Endothelial cell of umbilical vein (primary cell): ENCODE measurements around the gene PLEKHG4. TPM values are rescaled to one million over a fixed set of nuclear protein-coding genes. Genes with fewer than 3 reads are reported as not detected.

Source experiments
- BruUV-seq: library from RNA; stranded (reverse); fragments of 400-500 nt; replicated peaks from 2 replicates; lab custom pipeline; 2021; lab: Mats Ljungman, UMichigan
- CTCF ChIA-PET: fragments of 300-600, 350-600 bp; sonication (Branson Sonifier 250); formaldehyde crosslinking; loops from one replicate; lab custom pipeline; 2021; ENCODE audit warnings: antibody characterized with exemption, inconsistent platforms; lab: Charles Lee
- POLR2A ChIA-PET: fragments of 300-600, 350-600 bp; sonication (Branson Sonifier 250); formaldehyde crosslinking; loops from one replicate; lab custom pipeline; 2021; ENCODE audit warnings: antibody characterized with exemption, inconsistent platforms; lab: Charles Lee
- DNase-seq: peaks from one replicate; pipeline ENCODE4 v3.0.0-alpha.2; 2011; ENCODE audit warnings: low read depth, low spot score
- FAIRE-seq: peaks from 2 replicates; lab custom pipeline; 2011; peaks lifted over from hg19 to GRCh38; lab: Jason Lieb, UNC
- H2AFZ ChIP-seq: 2 replicates; pipeline ENCODE4 v1.6.0; 2012; ENCODE audit warnings: low read depth, low read length, control low read depth, inconsistent platforms
- H3K27ac ChIP-seq: 2 replicates; pipeline ENCODE4 v1.5.1; 2011; ENCODE audit warnings: low read depth, mild to moderate bottlenecking, control low read depth, low read length, moderate library complexity; ENCODE audit not compliant: insufficient read depth
- H3K27me3 ChIP-seq, 2 experiments: 2 replicates each; pipeline versions ENCODE4 v1.6.0 to v1.6.1; 2011; ENCODE audit warnings: low read length in 2 of 2, mixed read lengths in 1 of 2; ENCODE audit not compliant: control insufficient read depth in 2 of 2, insufficient read depth in 2 of 2
- H3K36me3 ChIP-seq, 2 experiments: 2 replicates in 1 of 2; 3 replicates in 1 of 2; pipeline ENCODE4 v1.5.1; 2011; ENCODE audit warnings: low read length in 2 of 2, mild to moderate bottlenecking in 1 of 2, moderate library complexity in 1 of 2; ENCODE audit not compliant: control insufficient read depth in 2 of 2, insufficient read depth in 2 of 2; ENCODE audit errors: extremely low read depth in 1 of 2
- H3K4me1 ChIP-seq: 3 replicates; pipeline ENCODE4 v1.5.1; 2011; ENCODE audit warnings: mild to moderate bottlenecking, low read length; ENCODE audit not compliant: control insufficient read depth, insufficient read depth; ENCODE audit errors: extremely low read depth
- H3K4me2 ChIP-seq: 2 replicates; pipeline ENCODE4 v1.6.1; 2011; ENCODE audit warnings: low read length, control low read depth, mixed read lengths; ENCODE audit not compliant: insufficient read depth
- H3K4me3 ChIP-seq, 3 experiments: fragments of 200-600 bp in 1 of 3; sonication (generic), shearing (Covaris generic) in 1 of 3; replicated peaks in 1 of 3; 2 replicates each; pipeline ENCODE4 v1.5.1; 2011 to 2016; ENCODE audit warnings: control low read depth in 3 of 3, low read length in 3 of 3, mild to moderate bottlenecking in 2 of 3, inconsistent platforms in 1 of 3, low read depth in 1 of 3, moderate library complexity in 1 of 3; ENCODE audit not compliant: insufficient read depth in 1 of 3
- H3K79me2 ChIP-seq: 2 replicates; pipeline ENCODE4 v1.6.0; 2012; ENCODE audit warnings: low read length, inconsistent platforms; ENCODE audit not compliant: control insufficient read depth, insufficient read depth
- H3K9ac ChIP-seq: replicated peaks from 2 replicates; pipeline ENCODE3; 2011; ENCODE audit warnings: low read length, control low read depth; ENCODE audit not compliant: insufficient read depth; ENCODE audit errors: extremely low read depth
- H3K9me1 ChIP-seq: replicated peaks from 3 replicates; pipeline ENCODE4 v1.6.0; 2011; ENCODE audit warnings: mild to moderate bottlenecking, low read length; ENCODE audit not compliant: control insufficient read depth, insufficient read depth; ENCODE audit errors: extremely low read depth
- H3K9me3 ChIP-seq: replicated peaks from 2 replicates; pipeline ENCODE4 v1.5.1; 2012; ENCODE audit warnings: low read length, inconsistent platforms; ENCODE audit not compliant: control insufficient read depth, insufficient read depth
- H4K20me1 ChIP-seq: replicated peaks from 2 replicates; pipeline ENCODE3; 2011; ENCODE audit warnings: mild to moderate bottlenecking, low read length; ENCODE audit not compliant: control insufficient read depth, insufficient read depth; ENCODE audit errors: extremely low read depth
- CTCF ChIP-seq, 2 donors: IDR thresholded peaks; 1 replicate in 1 of 2; 2 replicates in 1 of 2; pipeline ENCODE4 v1.5.1; 2011; ENCODE audit warnings: low read length in 2 of 2, mild to moderate bottlenecking in 2 of 2, moderate library complexity in 2 of 2, control low read depth in 1 of 2, inconsistent platforms in 1 of 2, low read depth in 1 of 2; ENCODE audit not compliant: insufficient read depth in 1 of 2; ENCODE audit errors: extremely low read depth in 1 of 2
- EZH2 ChIP-seq: IDR thresholded peaks from 2 replicates; pipeline ENCODE4 v1.6.1; 2012; ENCODE audit warnings: borderline replicate concordance, low read depth, mild to moderate bottlenecking, moderate library complexity, low read length, inconsistent platforms; ENCODE audit not compliant: severe bottlenecking
- FOS ChIP-seq: IDR thresholded peaks from 2 replicates; pipeline ENCODE4 v1.6.1; 2011; ENCODE audit warnings: mild to moderate bottlenecking, low read length, moderate library complexity, borderline replicate concordance; ENCODE audit not compliant: insufficient read depth
- GATA2 ChIP-seq: IDR thresholded peaks from 2 replicates; pipeline ENCODE4 v1.7.0; 2011; ENCODE audit warnings: low read depth, mild to moderate bottlenecking, moderate library complexity, mixed read lengths, low read length; ENCODE audit not compliant: insufficient read length, insufficient read depth
- JUN ChIP-seq: IDR thresholded peaks from 2 replicates; pipeline ENCODE4 v1.6.1; 2011; ENCODE audit warnings: borderline replicate concordance, low read depth; ENCODE audit not compliant: insufficient read length, insufficient read depth
- MAX ChIP-seq: IDR thresholded peaks from 2 replicates; pipeline ENCODE4 v1.6.1; 2011; ENCODE audit not compliant: insufficient read depth, insufficient read length
- MYC ChIP-seq: IDR thresholded peaks from one replicate; pipeline ENCODE4 v1.6.1; 2011; ENCODE audit warnings: mild to moderate bottlenecking, low read depth, low read length
- POLR2A ChIP-seq: IDR thresholded peaks from 2 replicates; pipeline ENCODE4 v1.6.1; 2012; ENCODE audit warnings: low read depth, mild to moderate bottlenecking, control low read depth, low read length
- POLR2AphosphoS5 ChIP-seq: IDR thresholded peaks from 2 replicates; pipeline ENCODE4 v1.6.1; 2012; ENCODE audit warnings: low read depth, mild to moderate bottlenecking, control low read depth, low read length, moderate library complexity; ENCODE audit not compliant: insufficient read depth
- dilution Hi-C: fragments of 300-500 bp; cut with MboI; formaldehyde crosslinking; loops from one replicate; pipeline ENCODE4 v1.15.0; 2019; ENCODE audit warnings: low sequenced_read_pairs; ENCODE audit not compliant: extremely low pct_ligation_motif_present
- intact Hi-C: fragments of 100-400 bp; cut with micrococcal nuclease; formaldehyde crosslinking; loops from one replicate; pipeline ENCODE4 v1.10.0; 2022
- polyA plus RNA-seq, 4 experiments: library from polyadenylated mRNA; depleted of rRNA in 3 of 4; stranded (reverse) in 3 of 4; unstranded in 1 of 4; fragments of >200 nt; gene quantifications; 2 replicates each; pipeline versions ENCODE4 v1.2.1 to v1.2.3, GENCODE V29; 2011 to 2012; ENCODE audit warnings: missing spikeins in 1 of 4
- total RNA-seq: library from RNA; stranded (reverse); gene quantifications from 2 replicates; pipeline ENCODE4 v1.2.3, GENCODE V29; 2021

The PLEKHG4 gene
- total and polyA plus RNA-seq, 2 donors (not counting 3 experiments of a cell fraction or from before 2014, with no cell fraction given) = 26.6 to 34.8 TPM

- Histone ChIP-seq H3K4me3 (no peak overlapping the region), H3K27ac (no peak overlapping the region), H3K36me3 (no peaks in the 10 kb centered on the region), H3K9ac (no peak overlapping the region), H3K79me2 (no peaks in the 10 kb centered on the region), H2AFZ (no peak overlapping the region), H3K4me1 (no peaks in the 10 kb centered on the region), H4K20me1 (no peaks in the 10 kb centered on the region), H3K4me2 (no peak overlapping the region), H3K27me3 (no peaks in the 10 kb centered on the region), H3K9me1 (no peaks in the 10 kb centered on the region), H3K9me3 (no peaks in the 10 kb centered on the region)
- POLR2A ChIA-PET = interaction anchor here (0.5 kb wide), 1 partner anchor 14 kb away, joined by 5 read pairs; no protein-coding TSS in a partner anchor
- no peak for TF ChIP-seq GATA2
- TF ChIP-seq POLR2A = no peak
- TF ChIP-seq MAX = no peak
- TF ChIP-seq MYC = no peak
- CTCF ChIA-PET = no interaction called here
- FAIRE-seq (no peak), DNase-seq (no peak)
- dilution Hi-C loops = no loop called here
- intact Hi-C loops = no loop called here
- BruUV-seq = no TSS peak
These were observed 19.9 kb downstream of the PLEKHG4 start for GRCh38 chr16:67299269-67299668.

DNA sequence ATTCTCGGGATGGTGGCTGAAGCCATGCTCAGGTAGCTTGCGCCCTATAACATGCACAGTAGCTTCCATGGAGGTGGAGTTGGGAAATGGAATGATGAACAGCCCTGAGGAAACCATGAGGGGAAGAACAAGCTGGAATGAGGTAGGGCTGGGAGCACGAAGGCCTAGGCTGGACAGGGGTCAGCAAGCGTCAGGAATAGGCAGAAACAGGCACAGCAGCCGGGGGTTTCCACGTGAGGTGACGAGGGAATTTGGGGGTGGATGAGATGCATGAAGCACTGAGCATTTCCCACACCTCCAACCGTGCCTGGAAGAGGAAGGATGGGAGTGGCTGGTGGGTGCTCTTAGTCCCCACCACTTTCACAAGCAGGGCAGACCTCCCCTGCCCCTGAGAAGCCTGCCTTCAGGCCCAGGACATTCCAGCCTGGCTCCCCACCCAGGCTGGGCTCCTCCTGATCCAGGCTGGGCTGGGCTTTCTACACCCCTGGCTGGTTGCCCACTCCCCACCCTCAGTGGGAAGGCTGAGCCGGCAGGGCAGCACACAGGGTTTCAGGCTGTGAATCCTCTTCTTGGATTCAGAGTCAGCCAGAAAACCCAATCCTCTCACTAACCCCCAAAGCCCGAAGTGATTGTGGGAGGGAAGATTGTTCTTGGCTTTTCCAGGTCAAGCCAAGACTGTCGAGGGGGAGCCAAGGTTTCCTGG, 21.9 kb downstream of the PLEKHG4 start:
- intact Hi-C loops = no loop called here
- no peaks in the 10 kb centered on the region for H3K79me2 ChIP-seq
- BruUV-seq = no TSS peak

More for the DNA sequence above, 21.9 kb downstream of the PLEKHG4 start:
- no peak for DNase-seq
- Histone ChIP-seq H3K36me3 (no peaks in the 10 kb centered on the region), H3K27me3 (no peaks in the 10 kb centered on the region), H3K9me3 (no peaks in the 10 kb centered on the region), H3K27ac (no peak overlapping the region), H2AFZ (no peak overlapping the region), H3K4me2 (no peak overlapping the region), H3K4me3 (no peak overlapping the region), H3K9ac (no peak overlapping the region), H3K4me1 (no peaks in the 10 kb centered on the region), H4K20me1 (no peaks in the 10 kb centered on the region), H3K9me1 (no peaks in the 10 kb centered on the region)
- no peak for FAIRE-seq
- dilution Hi-C loops = no loop called here
- POLR2A ChIA-PET = no interaction called here
- CTCF ChIA-PET = interaction anchor here (2.1 kb wide), 1 partner anchor 98 kb away, joined by 6 read pairs; no protein-coding TSS in a partner anchor
- TF ChIP-seq EZH2 (no peak), MAX (no peak), MYC (no peak), CTCF (IDR thresholded peaks at IDR 0.05; ENCODE audit: extremely low read depth in 1 of 2, insufficient read depth in 1 of 2, low read depth in 1 of 2, low read length in 2 of 2) (no peak), POLR2AphosphoS5 (no peak), JUN (no peak), FOS (no peak), POLR2A (no peak), GATA2 (no peak)
